ENCODE data around the gene TOMT. TPM values are rescaled to one million over a fixed set of nuclear protein-coding genes. Genes with fewer than 3 reads are reported as not detected.
A peak's percentile ranks its signal among the peaks of the same experiment; 100 is the strongest.
"Not testable (repeated sequence)": the region's sequence is repeated elsewhere in the genome, so short reads cannot be mapped to it uniquely, and the experiment has no call there.

TOMT gene
- polyA plus RNA-seq, 2 of the 4 experiments (the other 2 are of a cell fraction), result not detected

- Histone ChIP-seq H3K27ac (no peak overlapping the region), H3K4me1 (no peaks in the 10 kb centered on the region), H3K4me2 (no peak overlapping the region), H3K4me3 (no peak overlapping the region), H3K9me3 (no peaks in the 10 kb centered on the region)
- WGBS (ENCODE audit: missing lambda C conversion rate), result 74% methylated on average over 3 of the region's 3 CpGs
- no peak for FAIRE-seq
- no peak for ATAC-seq
- DNase-seq (ENCODE audit: low read depth in 1 of 2, low spot score in 1 of 2), result no peak
- TF ChIP-seq RCOR1 (IDR thresholded peaks at IDR 0.05; ENCODE audit: low read depth, low read length), result no peak
- no peak for TF ChIP-seq CBX2 (IDR thresholded peaks at IDR 0.05; ENCODE audit: borderline replicate concordance, low read depth)
- TF ChIP-seq MAX (IDR thresholded peaks at IDR 0.05), result no peak
- no peak for TF ChIP-seq KDM1A (IDR thresholded peaks at IDR 0.05; ENCODE audit: low read depth)
- no peak for TF ChIP-seq ESRRA (IDR thresholded peaks at IDR 0.05; ENCODE audit: borderline replicate concordance, low read length)
- TF ChIP-seq USF2 (IDR thresholded peaks at IDR 0.05), result no peak
- no peak for TF ChIP-seq FOSL2 (IDR thresholded peaks at IDR 0.05)
- no peak for TF ChIP-seq FOSL2 (CRISPR knock-in tag; IDR thresholded peaks at IDR 0.05)
- TF ChIP-seq CHD4 (IDR thresholded peaks at IDR 0.05; ENCODE audit: borderline replicate concordance), result no peak
- no peak for TF ChIP-seq GATA3 (IDR thresholded peaks at IDR 0.05; ENCODE audit: borderline replicate concordance)
- no peak for TF ChIP-seq ATOH8 (CRISPR knock-in tag; IDR thresholded peaks at IDR 0.05; ENCODE audit: low read depth)
- TF ChIP-seq FOXS1 (CRISPR knock-in tag; IDR thresholded peaks at IDR 0.05), result no peak
- TF ChIP-seq KDM5A (IDR thresholded peaks at IDR 0.05), result no peak
- ChIA-PET POLR2A (interaction anchor here (1.6 kb wide), 1 partner anchor 17 kb away, joined by 3 read pairs; the partner anchor contains the start of gene ANAPC15), CTCF (interaction anchor here (0.8 to 1.7 kb wide), 3 partner anchors 10 to 14 kb away, joined by 3 to 10 read pairs (median 5); no protein-coding TSS in a partner anchor)
Observed at GRCh38 chr11:72129381-72129780, 23.7 kb downstream of the TOMT start.

GRCh38 chr11:72132646-72133045, 26.9 kb downstream of the TOMT start:
- CTCF ChIA-PET, result interaction anchor here (3.1 kb wide), 1 partner anchor 11 kb away, joined by 12 read pairs; no protein-coding TSS in a partner anchor

GRCh38 chr11:72135473-72135872, 29.7 kb downstream of the TOMT start, which contains the start of gene FOLR3:
FOLR3 (plus strand) TSS chr11:72135725; CDS start chr11:72135953, 228 bp downstream.
- H3K9me3 ChIP-seq; DNase-seq (ENCODE audit: low read depth in 1 of 2, low spot score in 1 of 2); H3K4me2 ChIP-seq; H3K4me3 ChIP-seq; FAIRE-seq; H3K27ac ChIP-seq; H3K4me1 ChIP-seq; POLR2A ChIA-PET: not testable (repeated sequence)
- peak; percentile 23 to 32; a peak in 2 of 6 replicates for ATAC-seq
- CTCF ChIA-PET, result interaction anchor here (1.0 kb wide), 1 partner anchor 8 kb away, joined by 3 read pairs; no protein-coding TSS in a partner anchor
- 88% methylated on average over 4 of the region's 4 CpGs for WGBS (ENCODE audit: missing lambda C conversion rate)

More at GRCh38 chr11:72132646-72133045, 26.9 kb downstream of the TOMT start:
- H3K4me1 ChIP-seq, result no peaks in the 10 kb centered on the region
- no peak overlapping the region for H3K4me2 ChIP-seq
- H3K9me3 ChIP-seq, result no peaks in the 10 kb centered on the region
- TF ChIP-seq NR3C1 (IDR thresholded peaks at IDR 0.05), result no peak
- DNase-seq (ENCODE audit: low read depth in 1 of 2, low spot score in 1 of 2) (no peak), ATAC-seq (no peak), FAIRE-seq (no peak)
- 84% methylated on average over 2 of the region's 2 CpGs for WGBS (ENCODE audit: missing lambda C conversion rate)
- no peak overlapping the region for H3K27ac ChIP-seq
- no peak overlapping the region for H3K4me3 ChIP-seq
- POLR2A ChIA-PET, result no interaction called here

GRCh38 chr11:72135891-72136683, 30.4 kb downstream of the TOMT start:
- H3K9me3 ChIP-seq, result no peaks in the 10 kb centered on the region
- ChIA-PET POLR2A (no interaction called here), CTCF (interaction anchor here (1.0 kb wide), 1 partner anchor 7 kb away, joined by 3 read pairs; no protein-coding TSS in a partner anchor)
- H3K4me2 ChIP-seq, result no peak overlapping the region
- ATAC-seq (peak; percentile 12 to 39; a peak in 3 of 6 replicates), FAIRE-seq (no peak), DNase-seq (ENCODE audit: low read depth in 1 of 2, low spot score in 1 of 2) (no peak)
- no peak overlapping the region for H3K27ac ChIP-seq
- peaks cover 2% of the 10 kb centered on the region; the same call in 2 of the 3 replicates for H3K4me1 ChIP-seq
- no peak overlapping the region for H3K4me3 ChIP-seq
- WGBS (ENCODE audit: missing lambda C conversion rate), result 79% methylated on average over 11 of the region's 14 CpGs
- TF ChIP-seq SREBF2 (IDR thresholded peaks at IDR 0.05) (no peak), BHLHE40 (IDR thresholded peaks at IDR 0.05; ENCODE audit: low read depth, low read length) (no peak), FOXS1 (CRISPR knock-in tag; IDR thresholded peaks at IDR 0.05) (no peak), RARB (CRISPR knock-in tag; IDR thresholded peaks at IDR 0.05) (no peak), ATOH8 (CRISPR knock-in tag; IDR thresholded peaks at IDR 0.05; ENCODE audit: low read depth) (no peak), USF2 (IDR thresholded peaks at IDR 0.05) (no peak), POLR2A (IDR thresholded peaks at IDR 0.05; ENCODE audit: low read length) (no peak), KDM1A (IDR thresholded peaks at IDR 0.05; ENCODE audit: low read depth) (no peak), BCL3 (IDR thresholded peaks at IDR 0.05) (no peak), HMGXB4 (CRISPR knock-in tag; IDR thresholded peaks at IDR 0.05; ENCODE audit: borderline replicate concordance) (no peak), HDAC2 (IDR thresholded peaks at IDR 0.05) (no peak), NPAS2 (CRISPR knock-in tag; IDR thresholded peaks at IDR 0.05; ENCODE audit: borderline replicate concordance) (no peak)
